GM12801 (cell line): ENCODE data around the gene NKX2-3.

ENCODE experiments used
- TF ChIP-seq, protein P1 (sequence below): IDR thresholded peaks from one replicate; pipeline ENCODE4 v1.5.1; 2011; ENCODE audit warnings: control low read depth; ENCODE audit not compliant: insufficient read length; ENCODE audit errors: extremely low read depth

NKX2-3 gene

DNA sequence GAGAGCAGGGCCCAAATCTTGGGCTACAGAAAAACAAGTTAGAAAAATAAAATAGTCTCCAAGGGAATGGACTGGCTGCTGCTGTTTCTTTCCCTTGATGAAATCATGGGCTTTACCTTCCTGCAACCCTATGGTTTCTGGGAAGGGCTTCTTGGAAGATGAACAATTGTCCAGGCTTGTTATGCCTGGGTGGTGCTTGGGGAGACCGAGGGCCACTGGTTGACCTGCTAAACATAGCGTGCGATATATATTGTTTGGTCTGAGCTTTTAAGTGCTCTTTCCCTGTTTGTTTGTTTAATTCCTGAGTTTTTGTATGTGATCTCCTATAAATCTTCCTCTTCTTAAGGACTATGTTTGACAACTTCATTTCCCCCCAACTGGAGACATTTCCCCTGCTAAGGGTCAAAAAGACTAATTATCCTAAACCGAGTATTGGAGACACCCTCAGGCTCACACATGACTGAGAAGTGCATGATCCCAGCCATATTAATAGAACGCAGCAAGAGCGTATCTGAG is 49.6 kb downstream of the NKX2-3 start:
- TF ChIP-seq, protein P1, sequence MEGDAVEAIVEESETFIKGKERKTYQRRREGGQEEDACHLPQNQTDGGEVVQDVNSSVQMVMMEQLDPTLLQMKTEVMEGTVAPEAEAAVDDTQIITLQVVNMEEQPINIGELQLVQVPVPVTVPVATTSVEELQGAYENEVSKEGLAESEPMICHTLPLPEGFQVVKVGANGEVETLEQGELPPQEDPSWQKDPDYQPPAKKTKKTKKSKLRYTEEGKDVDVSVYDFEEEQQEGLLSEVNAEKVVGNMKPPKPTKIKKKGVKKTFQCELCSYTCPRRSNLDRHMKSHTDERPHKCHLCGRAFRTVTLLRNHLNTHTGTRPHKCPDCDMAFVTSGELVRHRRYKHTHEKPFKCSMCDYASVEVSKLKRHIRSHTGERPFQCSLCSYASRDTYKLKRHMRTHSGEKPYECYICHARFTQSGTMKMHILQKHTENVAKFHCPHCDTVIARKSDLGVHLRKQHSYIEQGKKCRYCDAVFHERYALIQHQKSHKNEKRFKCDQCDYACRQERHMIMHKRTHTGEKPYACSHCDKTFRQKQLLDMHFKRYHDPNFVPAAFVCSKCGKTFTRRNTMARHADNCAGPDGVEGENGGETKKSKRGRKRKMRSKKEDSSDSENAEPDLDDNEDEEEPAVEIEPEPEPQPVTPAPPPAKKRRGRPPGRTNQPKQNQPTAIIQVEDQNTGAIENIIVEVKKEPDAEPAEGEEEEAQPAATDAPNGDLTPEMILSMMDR, result no peak

DNA sequence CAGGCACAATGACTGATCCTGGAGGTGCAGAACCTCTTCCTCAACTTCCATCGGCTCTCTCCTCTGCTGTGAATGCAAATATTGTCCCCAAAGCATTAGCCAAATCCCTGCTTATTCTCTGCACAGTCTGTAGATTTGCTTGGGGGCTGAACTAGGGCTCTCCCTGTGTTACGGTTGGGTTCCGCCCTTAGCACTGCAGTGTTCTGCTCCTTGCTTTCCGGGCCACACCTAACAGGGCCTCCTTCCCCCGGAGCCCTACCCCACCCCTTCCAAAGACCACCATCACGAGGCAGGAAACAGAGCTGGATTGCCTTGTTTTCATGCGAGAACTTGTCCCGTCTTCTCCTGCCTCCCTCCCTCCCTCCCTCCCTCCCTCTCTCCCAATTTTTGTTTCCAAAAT is 50.9 kb downstream of the NKX2-3 start:
- TF ChIP-seq, protein P1, result no peak
